Chondrocyte (in vitro differentiated cells): ENCODE measurements around the gene SLC22A17. TPM values are rescaled to one million over a fixed set of nuclear protein-coding genes. Genes with fewer than 3 reads are reported as not detected.

Experiments
- DNase-seq: peaks from one replicate; pipeline ENCODE4 v3.0.0; 2021; ENCODE audit warnings: mixed read lengths, low spot score
- H3K27ac Mint-ChIP-seq: one replicate; pipeline ENCODE4 v1.8.0; 2021; ENCODE audit warnings: mild to moderate bottlenecking, moderate library complexity, mixed read lengths; ENCODE audit not compliant: unreplicated experiment
- H3K27me3 Mint-ChIP-seq: 2 replicates; pipeline ENCODE4 v1.8.0; 2021; ENCODE audit warnings: low read depth, mixed read lengths
- H3K36me3 Mint-ChIP-seq: 2 replicates; pipeline ENCODE4 v1.8.0; 2021; ENCODE audit warnings: low read depth, mixed read lengths
- H3K4me1 Mint-ChIP-seq: 2 replicates; pipeline ENCODE4 v1.8.0; 2021; ENCODE audit warnings: low read depth, mild to moderate bottlenecking, mixed read lengths
- H3K4me3 Mint-ChIP-seq: one replicate; pipeline ENCODE4 v1.8.0; 2021; ENCODE audit warnings: mild to moderate bottlenecking, moderate library complexity, mixed read lengths; ENCODE audit not compliant: unreplicated experiment
- H3K9me3 Mint-ChIP-seq: 2 replicates; pipeline ENCODE4 v1.8.0; 2021; ENCODE audit warnings: low read depth, mixed read lengths
- CTCF ChIP-seq: fragments of 200-600 bp; sonication (generic); IDR thresholded peaks from 2 replicates; pipeline ENCODE4 v1.5.0; 2021; ENCODE audit warnings: antibody characterized with exemption, mild to moderate bottlenecking, moderate library complexity
- total RNA-seq: library from RNA; stranded (reverse); gene quantifications from 3 replicates; pipeline ENCODE4 v1.2.1, GENCODE V29; 2021

The SLC22A17 gene
- total RNA-seq, 1 donor from 2014 or later: 40.3 TPM

GRCh38 chr14:23377573-23378563, 25.2 kb upstream of the SLC22A17 start:
- peaks cover 35% of the 10 kb centered on the region for H3K27me3 Mint-ChIP-seq
- no peak overlapping the region for H3K4me3 Mint-ChIP-seq
- no peaks in the 10 kb centered on the region for H3K9me3 Mint-ChIP-seq
- no peak for TF ChIP-seq CTCF
- H3K4me1 Mint-ChIP-seq: no peaks in the 10 kb centered on the region
- H3K27ac Mint-ChIP-seq: no peak overlapping the region
- DNase-seq: no peak
- H3K36me3 Mint-ChIP-seq: no peaks in the 10 kb centered on the region

DNA sequence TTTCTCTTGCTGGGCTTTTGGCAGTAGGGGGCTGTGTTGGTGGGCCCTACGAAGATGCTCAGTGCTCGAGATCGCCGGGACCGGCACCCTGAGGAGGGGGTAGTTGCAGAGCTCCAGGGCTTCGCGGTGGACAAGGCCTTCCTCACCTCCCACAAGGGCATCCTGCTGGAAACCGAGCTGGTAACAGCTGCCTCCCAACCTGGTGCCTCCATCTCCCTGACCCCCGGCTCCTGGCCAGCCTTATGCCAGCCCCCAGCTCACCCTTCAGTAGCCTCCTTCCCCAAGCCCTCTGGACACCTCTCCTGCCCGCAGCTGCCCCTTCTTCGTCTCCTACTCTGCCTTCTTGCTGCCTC, 24.5 kb upstream of the SLC22A17 start:
- TF ChIP-seq CTCF: no peak
- H3K9me3 Mint-ChIP-seq: no peaks in the 10 kb centered on the region

GRCh38 chr14:23376482-23377197, 24.0 kb upstream of the SLC22A17 start, which contains the start of gene CMTM5:
Gene CMTM5 (plus strand): TSS chr14:23377046. CDS start chr14:23377252, 206 bp downstream.
- Mint-ChIP-seq H3K4me3 (no peak within 1 kb of the TSS), H3K27me3 (peaks cover 23% of the 10 kb centered on the region), H3K4me1 (no peaks in the 10 kb centered on the region), H3K36me3 (no peaks in the 10 kb centered on the region), H3K27ac (no peak within 1 kb of the TSS), H3K9me3 (no peaks in the 10 kb centered on the region)
- no peak for TF ChIP-seq CTCF
- DNase-seq: no peak

More for the DNA sequence above, 24.5 kb upstream of the SLC22A17 start:
- Mint-ChIP-seq H3K27me3 (peaks cover 28% of the 10 kb centered on the region), H3K36me3 (no peaks in the 10 kb centered on the region), H3K4me3 (no peak overlapping the region), H3K27ac (no peak overlapping the region), H3K4me1 (no peaks in the 10 kb centered on the region)
- no peak for DNase-seq

GRCh38 chr14:23375527-23376251, 23.0 kb upstream of the SLC22A17 start:
- H3K9me3 Mint-ChIP-seq: no peaks in the 10 kb centered on the region
- H3K27me3 Mint-ChIP-seq: peaks cover 22% of the 10 kb centered on the region
- no peaks in the 10 kb centered on the region for H3K4me1 Mint-ChIP-seq
- no peaks in the 10 kb centered on the region for H3K36me3 Mint-ChIP-seq
- DNase-seq: no peak
- no peak overlapping the region for H3K4me3 Mint-ChIP-seq
- TF ChIP-seq CTCF: no peak
- no peak overlapping the region for H3K27ac Mint-ChIP-seq

- H3K9me3 Mint-ChIP-seq: no peaks in the 10 kb centered on the region
- no peaks in the 10 kb centered on the region for H3K36me3 Mint-ChIP-seq
- H3K4me3 Mint-ChIP-seq: no peak overlapping the region
- no peak for DNase-seq
- TF ChIP-seq CTCF: no peak
- no peak overlapping the region for H3K27ac Mint-ChIP-seq
- peaks cover 12% of the 10 kb centered on the region for H3K27me3 Mint-ChIP-seq
- no peaks in the 10 kb centered on the region for H3K4me1 Mint-ChIP-seq
These were observed 20.4 kb upstream of the SLC22A17 start for GRCh38 chr14:23373041-23373440.
